Subcutaneous adipose tissue (tissue), 4 donors: Measurements from ENCODE around the gene DCXR. TPM values are rescaled to one million over a fixed set of nuclear protein-coding genes. Genes with fewer than 3 reads are reported as not detected.

Experiments
- CTCF ChIP-seq: fragments of 450-650 bp; IDR thresholded peaks from one replicate; pipeline ENCODE4 v1.5.1; 2016; ENCODE audit warnings: low read depth, mild to moderate bottlenecking, control low read depth, antibody characterized with exemption, moderate library complexity
- total RNA-seq, 4 donors: library from RNA; depleted of rRNA; stranded (reverse); fragments of >200 nt; gene quantifications; one replicate each; pipeline ENCODE4 v1.1.0, GENCODE V29; 2016

The DCXR gene
- total RNA-seq, 4 donors from 2014 or later: 157 to 383 (median 255) TPM

GRCh38 chr17:82047914-82048570 is 10.5 kb upstream of the DCXR start:
- TF ChIP-seq CTCF: no peak

GRCh38 chr17:82047379-82047778 is 9.9 kb upstream of the DCXR start:
- no peak for TF ChIP-seq CTCF

- no peak for TF ChIP-seq CTCF
These were observed 9.4 kb upstream of the DCXR start for GRCh38 chr17:82046903-82047302.

- no peak for TF ChIP-seq CTCF
These were observed 8.5 kb upstream of the DCXR start for GRCh38 chr17:82045936-82046484.

- no peak for TF ChIP-seq CTCF
These were observed 6.0 kb upstream of the DCXR start for GRCh38 chr17:82043507-82043906.

- TF ChIP-seq CTCF: no peak
These were observed 5.2 kb upstream of the DCXR start for GRCh38 chr17:82042649-82043048.

GRCh38 chr17:82041144-82041814 is 3.8 kb upstream of the DCXR start:
- TF ChIP-seq CTCF: no peak
